ENCODE data around the gene SULT1C4.

SULT1C4 gene

DNA sequence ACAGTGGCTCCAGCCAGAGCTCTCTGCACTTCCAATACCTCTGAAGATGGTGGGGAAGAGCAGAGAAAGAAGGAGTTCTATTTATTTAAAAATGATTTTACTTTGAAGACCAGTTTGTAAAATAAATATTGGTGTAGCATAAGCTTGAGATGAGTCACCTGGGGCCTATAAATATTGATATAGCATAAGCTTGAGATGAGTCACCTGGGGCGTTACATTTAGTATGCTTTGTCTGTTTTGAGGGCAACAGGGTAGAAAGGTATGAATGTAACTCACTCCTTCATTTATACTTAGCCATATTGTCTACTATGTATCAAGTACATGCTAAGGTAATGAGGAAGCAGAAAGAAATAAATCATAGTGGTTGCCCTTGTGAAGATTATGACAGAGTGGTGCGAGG is 7.7 kb upstream of the SULT1C4 start:
- peak; percentile 73 for DNase-seq (ENCODE audit: low read depth)

- no peak for DNase-seq (ENCODE audit: low read depth)
Observed at GRCh38 chr2:108376774-108377173, 980 bp upstream of the SULT1C4 start.

DNA sequence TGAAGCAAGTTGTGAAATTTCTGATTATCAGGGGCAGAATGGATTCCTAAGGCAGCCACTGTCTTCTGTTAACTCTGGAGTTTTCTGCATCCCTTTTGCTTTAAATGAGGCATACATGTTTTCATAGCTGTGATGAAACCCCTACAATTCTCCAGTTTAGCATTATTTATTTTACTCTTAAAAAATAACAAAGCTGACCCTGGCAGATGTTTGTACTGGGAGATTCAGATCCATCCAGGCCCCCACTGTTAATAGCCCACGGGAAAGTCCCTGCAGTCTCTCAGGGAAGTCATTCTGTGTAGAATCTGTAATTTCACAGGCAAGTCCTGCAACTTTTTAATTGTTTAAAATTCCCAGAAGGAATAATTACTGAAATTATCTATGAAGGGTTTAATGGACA is 353 bp upstream of the SULT1C4 start:
- DNase-seq (ENCODE audit: low read depth) = no peak

- DNase-seq (ENCODE audit: low read depth) = no peak
Observed at GRCh38 chr2:108378851-108379250, 1.1 kb downstream of the SULT1C4 start.

GRCh38 chr2:108382196-108382595 is 4.4 kb downstream of the SULT1C4 start:
- DNase-seq (ENCODE audit: low read depth) = no peak

DNA sequence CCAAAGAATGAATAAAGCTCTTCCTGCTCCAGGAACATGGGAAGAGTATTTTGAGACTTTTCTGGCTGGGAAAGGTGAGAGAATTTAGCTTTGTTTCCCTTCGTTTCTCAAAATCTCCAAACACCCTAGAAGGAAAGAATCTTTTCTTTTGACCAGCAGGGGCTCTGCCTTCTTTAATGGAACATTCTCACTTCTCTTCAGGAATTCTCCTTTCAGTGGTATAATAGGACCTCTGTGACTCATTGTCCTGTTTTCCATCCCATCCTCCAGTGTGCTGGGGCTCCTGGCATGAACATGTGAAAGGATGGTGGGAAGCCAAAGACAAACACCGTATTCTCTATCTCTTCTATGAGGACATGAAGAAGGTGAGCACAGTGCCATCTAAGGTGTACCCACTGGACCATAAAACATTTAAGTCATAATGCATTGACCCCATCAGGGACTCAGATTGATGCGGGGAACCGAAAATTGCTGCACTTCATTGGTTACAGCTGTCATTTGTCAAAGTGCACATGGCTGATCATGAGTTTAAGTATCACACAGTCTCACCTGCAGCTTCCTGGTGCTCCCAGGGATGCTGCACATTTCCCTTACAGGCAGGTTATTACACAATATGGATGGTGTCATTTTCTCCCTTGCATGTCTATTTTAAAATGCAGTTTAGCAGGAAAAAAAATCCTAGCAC is 5.5 kb downstream of the SULT1C4 start:
- peak; percentile 49 for DNase-seq (ENCODE audit: low read depth)

- DNase-seq (ENCODE audit: low read depth) = no peak
Observed at GRCh38 chr2:108384662-108385393, 7.1 kb downstream of the SULT1C4 start.

DNA sequence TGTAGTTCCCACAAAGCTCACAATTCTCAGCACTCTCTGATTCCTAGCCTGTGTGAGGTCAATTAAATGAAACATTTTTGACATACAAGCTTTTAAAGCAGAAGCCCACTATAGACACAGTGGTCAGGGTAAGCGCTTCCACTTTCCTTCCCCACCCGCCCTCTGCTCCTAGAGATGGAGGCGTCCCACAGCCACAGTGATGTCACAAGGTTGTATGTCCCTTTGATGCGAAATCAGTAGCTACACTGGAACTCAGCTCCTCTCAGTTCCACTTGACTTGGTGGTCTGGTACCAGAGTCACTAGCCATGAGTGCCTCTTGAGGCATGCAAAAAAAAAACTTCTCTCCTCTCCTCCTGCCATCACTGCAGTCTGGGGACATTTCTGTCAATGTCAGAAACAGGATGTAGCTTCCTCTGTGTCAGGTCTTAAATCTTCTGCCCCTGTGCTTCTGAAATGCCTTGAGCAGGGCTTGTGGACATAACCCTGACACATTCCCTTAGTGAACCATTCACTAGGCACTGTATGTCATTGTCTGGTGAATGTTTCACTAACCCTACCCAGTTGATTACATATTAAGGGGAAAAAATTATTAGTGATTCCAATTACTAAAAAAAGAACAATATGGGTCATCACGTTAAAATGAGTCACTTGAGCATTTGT is 7.8 kb downstream of the SULT1C4 start:
- no peak for DNase-seq (ENCODE audit: low read depth)

DNA sequence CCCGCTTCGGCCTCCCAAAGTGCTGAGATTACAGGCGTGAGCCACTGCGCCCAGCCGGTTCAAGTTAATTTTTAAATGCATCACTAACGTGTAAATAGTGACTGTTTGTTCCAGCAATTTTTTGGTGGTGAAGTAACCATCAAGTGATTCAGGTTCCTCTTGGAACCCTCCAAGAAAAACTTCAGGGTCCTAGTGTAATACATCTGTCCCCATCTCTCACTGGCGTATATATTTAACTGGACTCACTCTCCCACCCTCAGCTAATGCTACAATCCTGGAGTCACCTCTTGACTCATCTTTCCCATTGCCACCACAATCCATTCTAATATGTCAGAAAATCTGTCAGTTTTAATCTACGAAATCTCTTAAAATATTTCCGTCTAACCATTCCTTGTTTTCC is 10.3 kb downstream of the SULT1C4 start:
- peak; percentile 34 for DNase-seq (ENCODE audit: low read depth)

GRCh38 chr2:108390340-108390739 is 12.6 kb downstream of the SULT1C4 start:
- no peak for DNase-seq (ENCODE audit: low read depth)

GRCh38 chr2:108392029-108392428 is 14.3 kb downstream of the SULT1C4 start:
- no peak for DNase-seq (ENCODE audit: low read depth)

GRCh38 chr2:108393197-108393596 is 15.4 kb downstream of the SULT1C4 start:
- DNase-seq (ENCODE audit: low read depth) = no peak

DNA sequence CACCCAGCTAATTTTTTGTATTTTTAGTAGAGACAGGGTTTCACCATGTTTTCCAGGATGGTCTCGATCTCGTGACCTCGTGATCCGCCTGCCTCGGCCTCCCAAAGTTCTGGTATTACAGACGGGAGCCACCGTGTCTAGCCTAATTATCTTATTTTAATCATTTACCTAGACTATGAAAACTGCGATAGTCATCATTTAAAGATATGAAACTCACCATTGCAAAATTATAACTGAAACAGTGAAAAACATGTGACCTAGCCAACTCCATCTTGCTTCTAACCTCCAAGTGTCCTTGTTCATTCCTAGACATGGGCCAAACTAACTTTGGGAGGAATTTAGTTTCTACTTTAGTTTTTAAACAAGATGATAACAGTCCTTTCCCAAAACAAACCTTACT is 17.4 kb downstream of the SULT1C4 start:
- DNase-seq (ENCODE audit: low read depth) = no peak

- DNase-seq (ENCODE audit: low read depth) = peak; percentile 73
Observed at GRCh38 chr2:108396845-108397244, 19.1 kb downstream of the SULT1C4 start.

DNA sequence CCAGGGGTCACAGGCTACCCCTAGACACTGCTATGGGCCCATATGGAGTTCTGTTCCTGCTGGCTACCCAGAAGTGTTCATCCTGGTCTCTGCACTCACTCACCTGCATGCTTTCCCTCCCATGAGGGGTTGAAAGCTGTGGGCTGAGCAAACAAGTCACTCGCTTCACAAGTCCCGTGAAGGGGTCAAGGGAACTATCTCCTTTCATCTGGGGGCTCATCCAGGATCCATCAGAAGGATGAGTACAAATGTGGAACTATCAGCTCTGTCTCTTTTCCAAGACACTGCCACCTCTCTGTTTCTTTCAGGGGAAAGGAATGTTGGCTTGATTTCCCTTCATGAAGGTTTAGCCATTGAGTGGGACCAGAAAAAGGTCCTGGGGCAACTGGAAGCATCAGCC is 21.7 kb downstream of the SULT1C4 start:
- DNase-seq (ENCODE audit: low read depth) = peak; percentile 10

DNA sequence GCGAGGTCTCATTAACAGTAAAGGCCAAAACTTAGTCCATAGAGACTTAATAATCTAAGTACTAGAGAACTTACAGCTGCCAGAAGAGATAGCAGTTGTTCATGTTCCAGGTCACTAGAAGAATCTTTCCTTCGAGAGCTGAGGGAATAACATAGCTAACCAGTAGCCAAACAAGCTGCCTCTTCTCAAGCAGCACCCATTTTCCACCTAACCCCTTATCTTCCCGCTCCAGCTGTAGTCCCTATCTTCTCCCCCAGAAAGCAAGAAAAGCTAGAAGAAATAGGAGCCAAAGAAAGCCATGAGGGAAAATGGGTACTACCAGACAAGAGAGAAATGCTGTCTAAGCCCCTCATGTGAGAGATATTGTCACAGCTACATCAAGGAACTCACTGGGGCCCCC is 24.0 kb downstream of the SULT1C4 start:
- DNase-seq (ENCODE audit: low read depth) = no peak

- peak; percentile 87 for DNase-seq (ENCODE audit: low read depth)
Observed at GRCh38 chr2:108403494-108403893, 25.7 kb downstream of the SULT1C4 start.

DNA sequence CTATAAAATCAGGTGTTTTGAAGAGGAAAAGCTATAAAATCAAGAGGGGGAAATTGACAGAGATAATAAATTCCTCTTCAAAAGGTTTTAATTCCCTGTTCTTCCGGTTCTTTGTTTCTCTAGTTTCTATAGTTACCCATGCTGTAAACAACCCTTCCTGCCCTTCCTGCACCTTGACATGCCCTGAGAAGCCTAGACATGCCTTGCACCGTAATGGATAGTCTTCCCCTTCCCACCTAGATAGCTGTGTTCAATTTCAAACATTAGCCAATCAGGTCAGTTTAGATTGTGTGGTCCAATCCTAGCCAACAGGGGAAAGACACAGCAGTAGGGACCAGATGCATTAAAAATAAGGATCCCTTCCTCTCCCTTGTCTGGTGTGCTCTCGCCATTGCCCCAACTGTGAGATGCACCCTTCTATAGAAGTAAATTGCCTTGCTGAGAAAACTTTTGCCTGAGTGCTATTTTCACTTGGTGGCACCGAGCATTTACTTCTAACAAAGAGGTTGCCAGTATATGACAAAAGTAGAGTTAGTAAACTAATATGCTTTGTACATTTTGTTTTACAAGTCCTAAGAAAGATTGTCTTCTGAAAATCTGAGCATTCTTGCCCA is 27.1 kb downstream of the SULT1C4 start:
- DNase-seq (ENCODE audit: low read depth) = no peak

DNA sequence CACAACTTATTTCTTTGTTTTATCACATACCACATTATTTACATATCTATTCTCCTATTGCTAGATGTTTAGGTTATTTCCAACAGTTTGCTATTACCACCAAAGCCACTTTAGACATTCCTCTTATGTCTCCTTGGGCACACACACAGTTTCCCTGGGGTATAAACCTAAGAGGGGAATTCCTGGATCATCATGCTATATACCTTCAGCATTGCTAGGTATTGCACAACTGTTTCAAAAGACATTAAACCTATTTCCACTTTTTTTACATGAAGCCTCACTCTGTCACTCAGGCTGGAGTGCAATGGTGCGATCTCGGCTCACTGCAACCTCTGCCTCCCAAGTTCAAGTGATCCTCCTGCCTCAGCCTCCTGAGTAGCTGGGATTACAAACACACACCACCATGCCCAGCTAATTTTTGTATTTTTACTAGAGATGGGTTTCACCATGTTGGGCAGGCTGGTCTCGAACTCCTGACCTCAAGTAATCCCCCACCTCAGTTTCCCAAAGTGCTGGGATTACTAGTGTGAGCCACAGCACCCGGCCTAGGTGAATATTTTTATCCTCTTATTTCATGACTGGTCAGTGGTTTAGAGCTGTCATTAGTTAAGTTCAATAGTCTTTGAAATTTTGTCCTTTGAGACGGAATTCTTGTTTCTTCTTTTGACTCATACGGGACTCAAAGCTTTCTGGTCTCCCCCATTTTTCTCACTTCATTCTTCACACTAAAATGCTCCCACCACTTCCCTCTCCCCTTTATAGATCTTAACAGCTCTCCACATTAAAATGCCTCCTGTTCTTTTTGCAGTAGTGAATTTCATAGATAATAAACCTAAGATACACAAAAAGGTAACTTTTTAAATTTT is 30.3 kb downstream of the SULT1C4 start:
- DNase-seq (ENCODE audit: low read depth) = no peak

GRCh38 chr2:108409768-108410167 is 32.0 kb downstream of the SULT1C4 start:
- DNase-seq (ENCODE audit: low read depth) = peak; percentile 44

GRCh38 chr2:108412995-108413710 is 35.4 kb downstream of the SULT1C4 start:
- peak; percentile 98 for DNase-seq (ENCODE audit: low read depth)

Measured in ELR (cell line).